Rectal smooth muscle tissue (tissue), 1 donor: ENCODE results near the gene SERPINC1.
A peak's percentile ranks its signal among the peaks of the same experiment; 100 is the strongest.
"Not testable (repeated sequence)": the region's sequence is repeated elsewhere in the genome, so short reads cannot be mapped to it uniquely, and the experiment has no call there.

Experiments used
- H3K27ac ChIP-seq: one replicate; pipeline ENCODE4 v1.7.0; 2013; ENCODE audit warnings: low read depth, low read length, inconsistent platforms
- H3K27me3 ChIP-seq: one replicate; pipeline ENCODE4 v1.7.0; 2013; ENCODE audit warnings: low read length; ENCODE audit not compliant: control insufficient read depth, insufficient read depth
- H3K36me3 ChIP-seq: one replicate; pipeline ENCODE4 v1.7.0; 2013; ENCODE audit warnings: low read length; ENCODE audit not compliant: control insufficient read depth, insufficient read depth
- H3K4me1 ChIP-seq: one replicate; pipeline ENCODE4 v1.7.0; 2013; ENCODE audit warnings: low read length; ENCODE audit not compliant: control insufficient read depth, insufficient read depth
- H3K4me3 ChIP-seq: one replicate; pipeline ENCODE4 v1.7.0; 2013; ENCODE audit warnings: low read length
- H3K9ac ChIP-seq: one replicate; pipeline ENCODE4 v1.7.0; 2013; ENCODE audit warnings: low read length

SERPINC1 gene

GRCh38 chr1:173887627-173888026 is 29.5 kb downstream of the SERPINC1 start:
- H3K4me1 ChIP-seq, result no peaks in the 10 kb centered on the region
- H3K27me3 ChIP-seq, result no peaks in the 10 kb centered on the region
- H3K36me3 ChIP-seq, result peaks cover 13% of the 10 kb centered on the region

GRCh38 chr1:173886746-173887611 is 30.1 kb downstream of the SERPINC1 start:
- H3K9ac ChIP-seq, result no peak overlapping the region
- no peaks in the 10 kb centered on the region for H3K27me3 ChIP-seq
- no peak overlapping the region for H3K27ac ChIP-seq
- peaks cover 13% of the 10 kb centered on the region for H3K36me3 ChIP-seq
- no peaks in the 10 kb centered on the region for H3K4me1 ChIP-seq
- no peak overlapping the region for H3K4me3 ChIP-seq

More at GRCh38 chr1:173887627-173888026, 29.5 kb downstream of the SERPINC1 start:
- no peak overlapping the region for H3K9ac ChIP-seq
- H3K27ac ChIP-seq, result no peak overlapping the region
- H3K4me3 ChIP-seq, result no peak overlapping the region

- Histone ChIP-seq H3K4me3 (no peak overlapping the region), H3K27ac (no peak overlapping the region), H3K4me1 (no peaks in the 10 kb centered on the region), H3K36me3 (peaks cover 15% of the 10 kb centered on the region), H3K27me3 (no peaks in the 10 kb centered on the region), H3K9ac (no peak overlapping the region)
Measured at GRCh38 chr1:173884701-173885100, 32.4 kb downstream of the SERPINC1 start.

GRCh38 chr1:173881117-173881516 is 36.0 kb downstream of the SERPINC1 start:
- not testable (repeated sequence) for H3K4me1 ChIP-seq, H3K9ac ChIP-seq, H3K4me3 ChIP-seq, H3K27ac ChIP-seq, H3K27me3 ChIP-seq
- H3K36me3 ChIP-seq, result peaks cover 12% of the 10 kb centered on the region

GRCh38 chr1:173878251-173878650 is 38.9 kb downstream of the SERPINC1 start:
- Histone ChIP-seq H3K27ac (no peak overlapping the region), H3K4me1 (no peaks in the 10 kb centered on the region), H3K9ac (no peak overlapping the region), H3K27me3 (no peaks in the 10 kb centered on the region), H3K36me3 (peaks cover 7% of the 10 kb centered on the region), H3K4me3 (no peak overlapping the region)

GRCh38 chr1:173876732-173877131 is 40.4 kb downstream of the SERPINC1 start:
- no peak overlapping the region for H3K9ac ChIP-seq
- no peak overlapping the region for H3K27ac ChIP-seq
- no peaks in the 10 kb centered on the region for H3K27me3 ChIP-seq
- H3K4me1 ChIP-seq, result no peaks in the 10 kb centered on the region
- H3K4me3 ChIP-seq, result no peak overlapping the region
- H3K36me3 ChIP-seq, result peaks cover 7% of the 10 kb centered on the region

GRCh38 chr1:173871500-173871899 is 45.6 kb downstream of the SERPINC1 start:
- H3K27ac ChIP-seq, result no peak overlapping the region
- H3K4me3 ChIP-seq, result no peak overlapping the region
- peaks cover 8% of the 10 kb centered on the region for H3K4me1 ChIP-seq
- no peak overlapping the region for H3K9ac ChIP-seq
- H3K27me3 ChIP-seq, result no peaks in the 10 kb centered on the region
- H3K36me3 ChIP-seq, result peaks cover 2% of the 10 kb centered on the region

GRCh38 chr1:173871091-173871490 is 46.0 kb downstream of the SERPINC1 start:
- peaks cover 2% of the 10 kb centered on the region for H3K36me3 ChIP-seq
- H3K9ac ChIP-seq, result no peak overlapping the region
- no peak overlapping the region for H3K4me3 ChIP-seq
- peaks cover 9% of the 10 kb centered on the region for H3K4me1 ChIP-seq
- no peaks in the 10 kb centered on the region for H3K27me3 ChIP-seq
- H3K27ac ChIP-seq, result no peak overlapping the region

- Histone ChIP-seq H3K4me3 (no peak overlapping the region), H3K4me1 (peaks cover 9% of the 10 kb centered on the region), H3K27me3 (no peaks in the 10 kb centered on the region), H3K27ac (no peak overlapping the region), H3K36me3 (peaks cover 6% of the 10 kb centered on the region), H3K9ac (no peak overlapping the region)
Measured at GRCh38 chr1:173870252-173871075, 46.7 kb downstream of the SERPINC1 start.

GRCh38 chr1:173869021-173869359 is 48.1 kb downstream of the SERPINC1 start:
- peak overlapping the region; percentile 73 for H3K9ac ChIP-seq
- no peaks in the 10 kb centered on the region for H3K27me3 ChIP-seq
- H3K4me3 ChIP-seq, result peak overlapping the region; percentile 90
- peak overlapping the region; percentile 95 for H3K27ac ChIP-seq
- peaks cover 16% of the 10 kb centered on the region for H3K36me3 ChIP-seq
- peaks cover 9% of the 10 kb centered on the region for H3K4me1 ChIP-seq

- Histone ChIP-seq H3K4me3 (peak within 1 kb of the TSS; percentile 90), H3K4me1 (peaks cover 9% of the 10 kb centered on the region), H3K27me3 (no peaks in the 10 kb centered on the region), H3K36me3 (peaks cover 16% of the 10 kb centered on the region), H3K9ac (peak within 1 kb of the TSS; percentile 73), H3K27ac (peak within 1 kb of the TSS; percentile 95)
Measured at GRCh38 chr1:173868266-173869020, 48.7 kb downstream of the SERPINC1 start, which contains the start of gene ZBTB37. ZBTB37 (plus strand) TSS chr1:173868380; CDS start chr1:173870226, 1,846 bp downstream.

- Histone ChIP-seq H3K4me3 (peak within 1 kb of the TSS; percentile 90), H3K9ac (peak within 1 kb of the TSS; percentile 73), H3K36me3 (peaks cover 19% of the 10 kb centered on the region), H3K27me3 (no peaks in the 10 kb centered on the region), H3K27ac (peak within 1 kb of the TSS; percentile 95), H3K4me1 (peaks cover 9% of the 10 kb centered on the region)
Measured at GRCh38 chr1:173867753-173868265, 49.3 kb downstream of the SERPINC1 start, which contains the start of gene GAS5. GAS5 (minus strand) TSS chr1:173867989.
